Renal cortical epithelial cell (primary cell): ENCODE data around the gene WFIKKN2. TPM values are rescaled to one million over a fixed set of nuclear protein-coding genes. Genes with fewer than 3 reads are reported as not detected.
"Not testable (repeated sequence)": the region's sequence is repeated elsewhere in the genome, so short reads cannot be mapped to it uniquely, and the experiment has no call there.

Experiments
- DNase-seq: peaks from one replicate; pipeline ENCODE4 v3.0.0-alpha.2; 2011; ENCODE audit warnings: low read depth
- total RNA-seq: library from RNA; depleted of rRNA; stranded (reverse); fragments of >200 nt; gene quantifications from 2 replicates; pipeline ENCODE4 v1.2.3, GENCODE V29; 2014

WFIKKN2 gene
- total RNA-seq, 1 donor from 2014 or later: not detected

DNA sequence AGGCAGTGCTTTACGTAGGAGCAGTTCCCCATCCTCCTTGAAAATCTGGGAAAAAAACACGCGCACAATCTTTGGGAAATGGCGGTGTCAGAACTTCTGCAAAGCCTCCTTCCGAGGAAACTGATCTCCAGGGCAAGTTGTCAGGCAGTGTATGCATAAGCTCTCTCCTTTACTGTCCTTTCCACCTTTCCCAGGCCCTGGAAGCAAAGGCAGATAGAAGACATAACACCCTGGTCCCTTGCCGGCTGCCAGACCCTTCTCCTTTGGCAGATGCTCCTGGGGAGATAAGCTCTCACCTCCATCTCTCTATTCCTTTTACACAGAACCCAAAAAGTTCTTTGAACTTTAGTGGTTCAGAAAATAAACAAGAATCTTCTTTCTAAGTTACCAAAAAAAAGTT is 18.4 kb downstream of the WFIKKN2 start:
- no peak for DNase-seq

DNA sequence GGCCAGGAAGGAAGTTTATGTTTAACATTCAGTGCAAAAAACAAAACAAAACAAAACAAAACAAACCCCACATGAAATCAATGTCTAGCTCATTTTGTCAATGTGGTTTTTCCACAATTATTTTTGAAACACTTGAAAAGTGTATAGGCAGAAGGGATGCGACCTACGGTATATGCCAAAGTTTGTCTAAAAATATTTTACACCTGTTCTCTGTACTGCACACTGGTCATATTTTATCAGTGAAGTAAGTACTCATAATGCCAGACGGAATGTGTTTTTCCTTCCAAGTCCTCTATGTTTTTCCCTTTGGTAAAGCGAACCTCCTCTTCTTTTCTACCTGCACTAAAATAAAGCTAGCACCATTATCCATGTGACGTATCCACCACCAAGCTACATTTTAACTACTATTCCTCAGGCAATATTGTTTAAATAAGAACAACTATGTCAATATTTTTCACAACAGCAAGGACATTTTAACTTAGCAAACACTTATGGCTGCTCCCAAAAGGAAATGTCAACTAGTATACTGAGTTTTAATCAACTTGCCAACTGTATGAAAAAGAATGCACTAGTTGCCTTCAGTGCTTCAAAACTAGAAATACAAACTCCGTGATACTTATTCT is 20.4 kb downstream of the WFIKKN2 start:
- DNase-seq: no peak

DNA sequence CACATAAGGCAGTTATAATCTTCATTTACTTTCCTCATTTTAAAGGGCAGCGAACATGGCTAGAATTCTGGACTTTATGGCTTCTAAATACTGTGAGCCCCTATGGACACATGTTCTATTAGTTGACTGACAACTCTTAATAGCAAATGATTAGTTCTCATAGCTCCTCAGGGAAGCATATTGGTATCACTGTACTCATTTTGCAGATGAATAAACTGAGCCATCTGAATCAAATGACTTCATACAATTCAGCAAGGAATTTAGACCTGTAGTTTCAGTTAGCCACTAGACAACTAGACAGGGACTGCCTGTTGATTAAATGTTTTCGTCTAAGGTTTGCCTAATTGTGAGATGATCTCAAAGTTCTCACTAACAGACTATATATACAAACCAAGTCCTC is 21.0 kb downstream of the WFIKKN2 start:
- no peak for DNase-seq

DNA sequence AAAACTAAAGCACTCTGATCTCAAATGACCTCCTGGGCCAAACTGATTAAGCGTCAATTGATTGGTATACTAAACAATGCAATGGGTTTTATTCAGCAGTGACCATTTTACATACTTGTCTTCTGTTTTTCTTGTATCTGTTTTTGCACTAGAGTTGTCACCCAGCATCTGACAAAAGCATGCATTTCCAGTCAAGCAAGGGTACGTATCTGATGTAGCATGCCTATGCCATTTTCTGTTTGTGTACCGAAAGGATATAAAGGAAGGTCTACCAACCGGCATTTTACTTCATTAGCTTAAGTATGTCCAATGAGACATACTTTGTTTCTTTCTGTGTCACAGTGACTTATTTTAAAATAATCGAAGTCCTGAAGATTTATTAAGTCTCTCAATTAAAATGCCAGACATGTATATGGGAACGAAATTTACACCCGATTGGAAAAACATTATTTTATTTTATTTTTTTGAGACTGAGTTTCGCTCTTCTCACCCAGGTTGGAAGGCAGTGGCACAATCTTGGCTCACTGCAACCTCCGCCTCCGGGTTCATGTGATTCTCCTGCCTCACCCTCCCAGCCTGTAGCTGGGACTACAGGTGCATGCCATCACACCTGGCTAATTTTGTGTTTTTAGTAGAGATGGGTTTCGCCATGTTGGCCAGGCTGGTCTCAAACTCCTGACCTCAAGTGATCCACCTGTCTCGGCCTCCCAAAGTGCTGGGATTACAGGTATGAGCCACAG is 23.3 kb downstream of the WFIKKN2 start:
- DNase-seq: no peak

DNA sequence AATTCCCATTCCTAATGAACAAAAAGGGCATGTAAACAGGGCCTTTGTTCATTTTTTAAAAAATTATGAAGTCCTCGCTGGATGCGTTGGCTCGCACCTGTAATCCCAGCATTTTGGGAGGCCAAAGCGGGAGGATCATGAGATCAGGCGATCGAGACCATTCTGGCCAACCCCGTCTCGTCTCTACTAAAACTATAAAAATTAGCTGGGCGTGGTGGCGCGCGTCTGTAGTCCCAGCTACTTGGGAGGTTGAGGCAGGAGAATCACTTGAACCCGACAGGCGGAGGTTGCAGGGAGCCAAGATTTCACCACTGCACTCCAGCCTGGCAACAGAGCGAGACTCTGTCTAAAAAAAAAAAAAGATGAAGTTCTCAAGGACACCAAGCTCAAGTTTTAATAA is 24.3 kb downstream of the WFIKKN2 start:
- not testable (repeated sequence) for DNase-seq

DNA sequence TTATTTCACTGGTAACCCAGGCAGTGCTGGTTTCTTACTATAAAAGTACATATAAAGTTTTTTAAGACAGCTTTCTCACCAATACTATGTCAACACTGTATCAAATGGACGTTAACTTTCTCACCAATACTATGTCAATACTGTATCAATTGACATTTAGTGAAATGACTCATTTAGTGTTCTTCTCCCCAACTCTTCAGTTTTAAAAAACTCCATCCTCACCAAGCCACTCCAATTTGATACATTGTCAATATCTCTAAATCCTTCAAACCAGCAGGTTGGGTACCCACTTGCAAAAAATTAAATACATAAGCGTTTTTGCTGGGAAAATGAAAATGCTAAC is 25.9 kb downstream of the WFIKKN2 start:
- no peak for DNase-seq

DNA sequence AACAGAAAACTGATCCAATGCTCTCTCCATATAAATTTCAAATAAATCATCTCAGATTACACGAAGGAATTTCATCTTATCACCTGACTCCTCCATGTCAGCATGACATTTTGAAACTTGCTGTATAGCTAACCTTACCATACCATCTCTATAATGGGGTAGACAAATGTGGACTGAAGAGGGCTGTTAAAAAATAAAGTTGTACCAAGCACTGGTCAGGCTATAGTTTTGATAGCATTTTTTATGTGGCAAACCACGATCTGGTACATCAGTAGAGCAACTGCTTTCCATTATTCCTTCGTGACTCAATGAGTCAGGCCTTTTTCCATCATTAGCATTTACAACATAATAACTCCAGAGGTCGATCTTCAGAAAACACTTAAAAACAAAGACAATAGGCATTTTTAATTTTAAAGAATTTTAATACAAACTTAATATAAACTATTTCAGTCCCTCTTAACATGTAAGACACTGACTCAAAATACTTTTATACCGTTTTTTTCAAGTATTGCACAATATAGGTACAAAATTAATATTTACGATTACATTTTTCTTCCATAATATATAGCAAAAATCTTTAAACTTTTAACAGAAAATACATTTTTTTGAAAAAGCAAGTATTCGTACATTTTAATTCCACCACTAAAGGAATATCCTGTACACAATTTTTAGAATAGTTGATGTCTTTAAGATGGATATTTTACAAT is 26.6 kb downstream of the WFIKKN2 start:
- DNase-seq: no peak

DNA sequence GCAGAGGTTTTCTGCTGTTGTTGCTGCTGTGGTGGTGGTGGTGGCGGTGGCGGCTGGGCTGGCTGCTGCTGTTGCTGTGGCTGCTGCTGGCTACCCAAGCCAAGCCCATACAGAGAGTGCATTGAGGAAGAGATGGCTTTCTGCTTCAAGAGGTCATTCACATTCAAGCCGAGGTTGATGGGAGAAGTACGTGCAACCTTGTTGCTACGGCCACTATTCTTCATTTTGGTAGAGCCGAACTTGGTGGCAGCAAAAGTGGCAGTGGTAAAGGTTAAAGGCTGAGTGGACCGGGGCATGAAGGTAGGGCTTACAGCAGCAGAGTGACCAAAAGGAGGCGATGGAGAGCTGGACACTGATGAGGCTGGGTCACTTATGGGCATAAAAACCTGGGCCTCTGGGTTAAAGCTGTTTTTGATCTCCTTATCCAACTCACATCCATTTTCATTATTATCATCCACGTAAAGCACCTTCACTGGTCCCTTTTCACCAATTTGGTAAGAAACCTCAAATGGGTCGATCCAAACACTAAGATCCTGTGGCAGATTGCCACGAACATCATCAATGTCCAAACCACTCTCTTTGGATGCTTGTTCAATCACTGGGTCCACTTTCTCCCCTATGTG is 27.9 kb downstream of the WFIKKN2 start:
- peak; percentile 59 for DNase-seq

DNA sequence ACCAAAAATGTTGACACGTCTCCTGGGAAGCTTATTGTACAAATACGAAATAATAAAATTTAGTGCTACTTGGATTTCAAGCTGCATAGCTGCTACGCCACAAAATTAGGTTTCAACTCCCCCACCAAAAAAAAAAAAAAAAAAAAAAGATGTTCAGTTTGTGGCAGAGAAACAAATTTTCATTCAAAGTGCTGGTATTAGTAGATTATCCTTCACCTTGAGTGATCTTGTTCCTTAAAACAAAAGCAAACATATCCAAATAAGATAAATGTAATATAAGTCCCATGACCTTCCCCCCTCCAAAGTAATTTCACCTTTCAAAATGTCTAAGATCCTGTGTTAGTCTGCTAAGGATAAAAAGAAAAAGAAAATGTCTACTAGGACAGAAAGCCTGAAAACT is 28.5 kb downstream of the WFIKKN2 start:
- no peak for DNase-seq

DNA sequence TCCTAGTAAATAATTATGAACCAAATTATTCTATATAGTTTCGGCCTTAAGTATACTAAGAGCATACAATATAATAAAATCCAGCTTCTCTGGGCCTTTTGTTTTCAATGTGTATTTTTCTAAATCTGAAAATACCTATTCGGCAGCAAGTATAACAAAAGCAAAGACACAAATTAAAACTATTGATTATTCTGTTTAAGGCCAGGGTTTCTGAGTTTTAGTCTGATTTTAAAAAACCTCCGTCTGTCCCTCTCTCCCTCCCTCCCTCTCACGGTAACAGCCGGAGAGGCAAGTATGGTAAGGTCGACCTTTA is 29.3 kb downstream of the WFIKKN2 start:
- no peak for DNase-seq

DNA sequence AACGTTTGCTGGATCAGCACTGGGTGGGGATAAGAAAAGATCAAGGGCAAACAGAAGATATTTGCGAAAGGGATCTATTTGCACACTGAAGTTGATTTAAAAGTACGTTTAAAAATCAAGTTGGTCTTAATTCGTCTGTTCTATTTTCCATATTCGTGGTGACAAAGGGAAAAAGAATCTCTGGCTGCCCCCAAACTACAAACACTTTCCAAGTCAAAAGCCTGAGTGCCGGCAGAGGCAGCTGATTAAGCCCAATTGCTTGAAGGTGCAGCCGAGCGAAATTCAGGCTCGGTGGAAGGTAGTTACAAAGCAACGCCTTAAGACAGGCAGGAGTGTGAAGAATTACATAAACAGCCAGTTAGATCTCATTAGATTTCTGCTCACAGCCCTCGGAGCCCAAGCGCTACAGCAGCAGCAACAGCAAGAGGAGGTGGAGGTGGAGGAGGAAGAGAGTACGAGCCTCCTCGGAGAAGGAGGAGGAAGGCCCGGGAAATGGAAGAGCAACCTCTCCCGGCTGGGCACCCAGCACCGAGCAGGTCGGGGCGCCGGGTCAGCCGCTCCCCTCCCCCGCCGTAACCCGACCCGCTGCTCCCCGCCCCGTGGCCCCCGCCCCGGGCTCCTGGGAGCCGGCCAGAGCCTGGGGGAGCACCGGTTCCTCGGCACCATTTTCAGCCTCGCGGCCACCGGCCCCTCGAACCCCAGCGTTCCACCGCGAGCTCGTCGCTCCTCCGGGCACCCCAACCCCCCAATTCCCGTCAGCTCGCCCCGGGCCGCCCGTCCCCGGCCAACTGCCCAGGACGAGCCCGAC is 29.9 kb downstream of the WFIKKN2 start:
- peak; percentile 54 for DNase-seq

DNA sequence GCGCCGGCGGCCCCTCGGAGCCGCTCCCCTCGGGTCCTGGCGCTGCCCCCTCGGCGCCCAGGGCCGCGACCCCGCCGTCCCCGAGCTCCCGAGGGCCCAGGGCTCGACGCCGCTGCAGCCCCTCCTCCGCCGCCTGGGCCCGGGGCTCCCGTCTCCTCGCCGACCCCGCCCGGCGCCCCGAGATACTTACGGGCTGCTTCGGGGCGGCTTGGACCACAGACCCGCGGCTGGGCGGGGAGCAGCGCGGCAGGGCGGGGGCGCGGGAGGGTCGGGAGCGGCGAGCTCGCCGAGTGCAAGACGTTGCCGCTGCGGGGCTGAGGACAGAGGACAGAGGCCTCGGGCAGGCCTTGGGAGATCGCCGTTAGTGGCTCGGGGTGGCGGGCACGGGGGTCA is 30.5 kb downstream of the WFIKKN2 start:
- no peak for DNase-seq

DNA sequence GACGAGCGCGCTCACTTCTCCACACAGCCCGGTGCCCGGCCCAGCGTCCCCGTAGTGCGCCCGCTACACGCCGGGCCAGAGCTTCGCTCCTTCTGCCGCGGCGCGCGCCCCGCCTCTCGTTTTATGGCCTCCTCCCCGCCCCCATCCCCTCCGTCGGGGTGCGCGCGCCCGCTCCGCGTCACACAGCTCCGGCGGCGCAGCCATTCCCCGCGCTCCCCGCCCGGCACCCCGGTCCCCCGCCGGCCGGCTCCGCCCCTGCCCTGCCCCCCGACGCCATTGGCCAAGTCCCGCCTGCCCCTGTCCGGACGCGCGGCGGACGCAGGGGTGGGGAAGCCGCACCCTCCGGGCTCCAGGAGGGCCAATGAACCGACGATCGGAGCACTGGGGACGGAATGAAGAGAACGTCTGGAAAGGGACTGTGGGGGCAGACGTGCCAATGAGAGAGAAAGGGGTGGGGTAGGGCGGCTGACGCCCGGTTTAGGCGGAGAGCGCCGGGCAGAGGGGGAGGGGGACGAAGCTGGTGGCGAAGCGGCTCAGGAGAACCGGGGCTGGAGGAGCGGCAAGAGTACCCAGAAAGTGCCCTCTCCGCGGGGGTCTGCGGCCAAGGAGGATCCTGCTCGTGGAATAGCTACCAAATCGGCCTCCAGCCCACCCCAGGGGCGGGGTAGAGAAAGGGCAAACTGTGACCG is 31.0 kb downstream of the WFIKKN2 start, which contains the start of gene TOB1:
TOB1 (minus strand) TSS at position 94 of the 689 bp plus-strand sequence. CDS start 2,337 bp downstream, outside the sequence.
- peak; percentile 91 for DNase-seq

DNA sequence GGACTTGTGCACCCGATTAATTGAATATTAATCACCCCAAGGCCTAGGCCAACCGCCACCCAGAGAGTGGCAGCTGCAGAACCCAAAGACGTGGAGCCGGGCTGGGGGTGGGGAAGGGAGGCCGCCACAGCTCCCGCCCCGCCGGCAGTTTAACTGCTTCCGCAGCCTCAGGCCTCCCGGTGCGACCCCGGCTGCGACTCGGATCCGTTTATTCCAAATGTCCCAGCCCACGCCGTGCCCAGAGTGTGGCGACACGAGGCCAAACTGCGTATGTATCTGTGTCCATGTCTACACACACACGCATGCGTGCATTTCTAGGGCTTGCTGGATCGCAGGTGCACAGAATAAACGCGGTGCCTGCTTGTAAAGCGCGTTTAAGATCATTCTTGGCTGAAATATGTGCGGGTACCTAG is 31.6 kb downstream of the WFIKKN2 start:
- DNase-seq: no peak

DNA sequence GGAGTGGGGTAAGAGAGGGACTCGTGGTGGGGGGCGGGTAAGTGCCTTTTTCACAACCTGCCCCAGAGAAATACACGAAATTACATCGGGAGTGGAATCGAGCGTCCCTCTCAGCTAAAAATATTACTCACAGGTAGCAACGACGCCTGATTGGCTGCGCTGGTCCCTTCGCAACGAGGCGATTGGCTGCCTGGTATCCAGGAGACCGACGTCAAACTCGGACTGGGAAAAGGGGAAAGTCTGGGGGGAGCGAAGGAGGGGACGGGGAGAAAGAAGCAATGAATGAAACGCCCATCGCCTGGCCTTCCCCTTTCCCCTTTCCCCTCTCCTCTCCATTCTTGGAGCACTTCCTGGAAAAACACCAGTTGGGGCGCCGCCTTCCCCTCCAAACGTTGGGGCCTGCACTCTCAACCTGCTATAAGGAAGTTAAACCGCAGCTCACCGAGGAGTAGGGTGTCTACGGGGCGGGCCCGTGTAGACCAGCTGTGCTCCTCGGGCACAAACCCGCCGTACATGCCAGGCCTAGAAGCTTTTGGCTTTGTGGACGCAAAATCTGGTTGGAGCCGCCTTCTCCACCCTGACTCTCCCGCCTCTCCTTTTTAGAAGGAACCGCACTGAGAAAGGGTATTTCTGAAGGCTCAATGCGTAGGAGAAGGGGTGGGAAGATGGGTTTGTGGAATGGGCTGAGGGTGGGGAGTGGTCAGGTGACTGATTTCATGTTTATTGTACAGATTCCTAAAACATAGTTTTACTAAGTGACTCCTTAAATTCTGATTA is 32.2 kb downstream of the WFIKKN2 start:
- peak; percentile 95 for DNase-seq

DNA sequence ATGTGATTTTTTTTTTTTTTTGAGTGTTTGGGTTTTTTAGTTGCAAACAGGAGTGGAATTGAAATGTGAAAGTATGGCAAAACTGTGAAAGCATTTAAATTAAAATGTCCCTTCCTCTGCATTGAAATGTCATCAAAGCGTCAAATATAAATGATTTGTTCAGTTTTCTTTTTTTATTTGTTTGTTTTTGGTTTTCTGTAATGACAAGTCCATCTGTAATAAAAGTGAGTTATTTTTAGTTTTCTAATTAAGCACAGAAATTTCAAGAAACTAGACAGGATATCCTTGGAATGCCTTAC is 32.7 kb downstream of the WFIKKN2 start:
- no peak for DNase-seq

DNA sequence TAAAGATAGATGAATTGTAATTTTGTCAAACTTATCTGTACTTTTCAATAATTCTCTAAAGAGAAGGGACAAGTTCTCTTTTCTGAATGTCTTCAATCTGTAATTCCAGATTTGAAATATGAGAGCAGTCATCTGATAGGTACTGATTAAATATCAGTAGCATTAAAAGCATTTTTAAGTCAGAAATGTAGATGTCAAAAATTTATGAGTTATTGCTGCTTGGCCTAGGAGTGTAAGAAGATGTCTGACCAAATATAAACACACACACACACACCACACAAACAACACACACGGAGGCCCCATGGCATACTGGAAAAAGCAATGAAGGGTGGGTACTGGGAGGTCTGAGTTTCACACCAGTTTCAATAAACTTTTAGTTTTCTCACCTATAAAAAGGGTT is 33.2 kb downstream of the WFIKKN2 start:
- no peak for DNase-seq

DNA sequence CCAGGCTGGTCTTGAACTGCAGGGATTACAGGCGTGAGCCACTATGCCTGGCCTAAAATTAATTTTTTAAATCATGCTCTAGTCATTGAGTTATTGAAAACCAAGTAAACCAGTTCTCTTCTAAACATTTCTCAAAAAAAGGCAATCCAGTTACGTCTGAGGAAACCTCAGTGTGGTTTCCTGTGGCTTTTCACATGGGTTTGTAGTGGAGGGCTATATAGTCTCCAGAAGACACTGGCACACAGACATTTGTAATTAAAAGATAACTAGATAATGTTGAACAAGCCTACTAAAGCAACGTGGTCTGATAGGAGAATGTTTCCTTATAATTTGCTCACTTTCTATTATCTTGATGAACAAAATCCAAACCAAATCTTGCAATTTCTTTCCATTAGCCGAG is 36.0 kb downstream of the WFIKKN2 start:
- no peak for DNase-seq

DNA sequence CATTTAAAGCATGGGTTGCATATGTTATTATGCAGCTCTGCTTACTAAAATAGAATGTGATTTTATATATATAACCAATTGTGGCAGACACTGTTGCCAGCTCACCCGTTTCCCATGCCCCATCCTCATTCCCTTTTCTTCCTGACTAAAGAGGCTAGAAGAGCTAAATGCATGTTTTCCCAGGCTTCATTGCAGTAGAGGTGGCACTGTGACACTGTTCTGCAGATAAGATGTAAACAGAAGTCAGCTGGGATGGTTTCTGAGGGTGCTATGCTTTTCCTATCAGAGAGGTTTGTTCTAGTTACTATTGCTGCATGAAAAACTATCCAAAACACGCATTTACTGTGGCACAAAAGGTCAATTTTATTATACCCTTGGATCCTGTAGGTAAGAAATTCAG is 36.5 kb downstream of the WFIKKN2 start:
- no peak for DNase-seq

DNA sequence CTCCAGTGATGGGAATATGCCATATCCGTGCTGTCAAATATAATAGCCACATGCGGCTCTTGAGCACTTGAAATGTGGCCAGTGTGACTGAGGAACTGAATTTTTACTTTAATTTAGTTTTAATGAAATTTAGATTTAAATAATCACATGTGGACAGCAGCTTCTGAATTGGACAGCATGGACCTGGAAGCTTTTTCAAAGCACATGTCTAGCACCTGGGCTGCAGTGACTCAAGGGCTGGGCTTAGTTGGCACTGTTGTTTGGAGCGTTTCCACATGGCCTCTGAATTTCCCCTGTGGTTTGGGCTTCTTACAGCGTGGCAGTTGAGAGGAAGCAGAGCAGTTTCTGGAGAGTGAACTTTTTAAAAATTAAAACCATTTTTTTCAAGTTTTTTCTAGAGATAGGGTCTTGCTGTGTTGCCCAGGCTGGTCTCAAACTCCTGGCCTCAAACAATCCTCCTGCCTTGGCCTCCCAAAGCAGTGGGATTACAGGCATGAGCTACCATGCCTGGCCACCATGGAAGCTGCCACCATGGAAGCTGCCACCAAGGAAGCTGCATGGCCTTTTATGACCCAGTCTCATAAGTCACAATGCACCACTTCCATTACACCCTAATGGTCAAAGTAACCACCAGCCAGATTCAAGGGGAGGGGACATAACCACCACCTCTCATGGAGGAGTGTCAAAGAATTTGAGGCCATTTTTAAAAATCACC is 37.5 kb downstream of the WFIKKN2 start:
- no peak for DNase-seq
